Karpas-422 (cell line): ENCODE data around the gene TASP1. TPM values are rescaled to one million over a fixed set of nuclear protein-coding genes. Genes with fewer than 3 reads are reported as not detected.

Experiments
- DNase-seq: peaks from one replicate; pipeline ENCODE4 v3.0.0-alpha.2; 2015
- H2AFZ ChIP-seq: fragments of 200-600 bp; sonication (generic); 2 replicates; pipeline ENCODE4 v1.6.1; 2014; ENCODE audit warnings: antibody characterized with exemption, low read length, mixed read lengths
- H3K27ac ChIP-seq: fragments of 200-600 bp; sonication (generic); 2 replicates; pipeline ENCODE4 v1.5.1; 2014; ENCODE audit warnings: mild to moderate bottlenecking, low read length, moderate library complexity
- H3K27me3 ChIP-seq: fragments of 200-600 bp; sonication (generic); 2 replicates; pipeline ENCODE4 v1.6.1; 2014; ENCODE audit warnings: low read length, mixed read lengths
- H3K36me3 ChIP-seq: fragments of 200-600 bp; sonication (generic); 2 replicates; pipeline ENCODE4 v1.6.1; 2014; ENCODE audit warnings: low read length, mixed read lengths; ENCODE audit not compliant: insufficient read depth
- H3K4me1 ChIP-seq: fragments of 200-600 bp; sonication (generic); 2 replicates; pipeline ENCODE4 v1.6.1; 2014; ENCODE audit warnings: mild to moderate bottlenecking, low read length, mixed read lengths
- H3K4me2 ChIP-seq: fragments of 200-600 bp; sonication (generic); 2 replicates; pipeline ENCODE4 v1.6.1; 2014; ENCODE audit warnings: low read length, low read depth, mild to moderate bottlenecking; ENCODE audit not compliant: poor library complexity, severe bottlenecking
- H3K4me3 ChIP-seq: fragments of 200-600 bp; sonication (generic); 2 replicates; pipeline ENCODE4 v1.5.1; 2014; ENCODE audit warnings: mild to moderate bottlenecking, antibody characterized with exemption, low read length, mixed read lengths
- H3K79me2 ChIP-seq: fragments of 200-600 bp; sonication (generic); 2 replicates; pipeline ENCODE4 v1.6.1; 2014; ENCODE audit warnings: mild to moderate bottlenecking, low read length, mixed read lengths
- H3K9ac ChIP-seq: fragments of 200-600 bp; sonication (generic); 2 replicates; pipeline ENCODE4 v1.6.0; 2014; ENCODE audit warnings: low read length
- H3K9me2 ChIP-seq: fragments of 200-600 bp; sonication (generic), shearing (Covaris generic); replicated peaks from 2 replicates; pipeline ENCODE4 v1.6.0; 2014; ENCODE audit warnings: mild to moderate bottlenecking, low read length, moderate library complexity; ENCODE audit not compliant: insufficient read depth
- H3K9me3 ChIP-seq: fragments of 300-700, 200-600 bp; sonication (generic); 2 replicates; pipeline ENCODE4 v1.6.1; 2014; ENCODE audit warnings: low read length, mixed read lengths
- H4K20me1 ChIP-seq: fragments of 200-600 bp; sonication (generic); 2 replicates; pipeline ENCODE4 v1.6.1; 2014; ENCODE audit warnings: mild to moderate bottlenecking, antibody characterized with exemption, low read length, low read depth; ENCODE audit not compliant: insufficient read depth
- total RNA-seq: library from RNA; depleted of rRNA; stranded (reverse); fragments of >200 nt; shearing (Covaris generic); gene quantifications from 2 replicates; pipeline ENCODE4 v1.2.3, GENCODE V29; 2014; ENCODE audit warnings: low replicate concordance

Gene TASP1
- total RNA-seq, 1 experiment from 2014 or later = 13.6 TPM

DNA sequence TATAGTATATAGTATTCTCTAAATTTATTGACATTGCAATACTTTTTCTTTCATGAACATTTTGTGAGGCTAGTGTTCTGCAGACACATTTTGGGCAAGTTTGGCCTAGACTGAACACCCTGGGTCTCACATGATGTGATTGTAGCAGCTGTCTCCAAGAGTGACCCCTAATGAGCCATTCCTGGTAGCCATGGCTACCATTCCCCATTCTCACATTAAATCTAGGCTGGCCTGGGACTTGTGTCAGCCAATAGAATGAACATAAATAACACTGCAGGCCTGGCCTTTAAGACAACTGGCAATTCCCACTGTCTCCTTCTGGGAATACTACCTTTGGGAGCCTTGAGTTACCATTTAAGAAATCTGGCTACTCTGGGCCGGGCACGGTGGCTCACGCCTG, 38.0 kb upstream of the TASP1 start:
- Histone ChIP-seq H3K9ac (no peak overlapping the region), H3K4me3 (no peak overlapping the region), H3K27me3 (no peaks in the 10 kb centered on the region), H3K36me3 (no peaks in the 10 kb centered on the region), H3K79me2 (no peaks in the 10 kb centered on the region), H3K4me1 (no peaks in the 10 kb centered on the region), H2AFZ (no peak overlapping the region), H3K4me2 (no peak overlapping the region), H3K27ac (no peak overlapping the region), H3K9me3 (no peaks in the 10 kb centered on the region), H4K20me1 (no peaks in the 10 kb centered on the region), H3K9me2 (no peaks in the 10 kb centered on the region)
- no peak for DNase-seq

- H3K27me3 ChIP-seq = no peaks in the 10 kb centered on the region
- no peaks in the 10 kb centered on the region for H3K4me1 ChIP-seq
- no peak overlapping the region for H3K4me2 ChIP-seq
- H4K20me1 ChIP-seq = no peaks in the 10 kb centered on the region
- no peak overlapping the region for H3K27ac ChIP-seq
- DNase-seq = no peak
- no peak overlapping the region for H3K4me3 ChIP-seq
- H3K79me2 ChIP-seq = no peaks in the 10 kb centered on the region
- no peak overlapping the region for H2AFZ ChIP-seq
- H3K9me3 ChIP-seq = no peaks in the 10 kb centered on the region
- no peaks in the 10 kb centered on the region for H3K9me2 ChIP-seq
- no peak overlapping the region for H3K9ac ChIP-seq
- no peaks in the 10 kb centered on the region for H3K36me3 ChIP-seq
These were observed 34.0 kb upstream of the TASP1 start for GRCh38 chr20:13672690-13673089.

- H2AFZ ChIP-seq = no peak overlapping the region
- H3K4me3 ChIP-seq = no peak overlapping the region
- H3K79me2 ChIP-seq = no peaks in the 10 kb centered on the region
- no peaks in the 10 kb centered on the region for H3K36me3 ChIP-seq
- no peaks in the 10 kb centered on the region for H3K9me3 ChIP-seq
- H4K20me1 ChIP-seq = no peaks in the 10 kb centered on the region
- no peaks in the 10 kb centered on the region for H3K27me3 ChIP-seq
- no peak overlapping the region for H3K4me2 ChIP-seq
- no peaks in the 10 kb centered on the region for H3K9me2 ChIP-seq
- DNase-seq = no peak
- no peak overlapping the region for H3K27ac ChIP-seq
- H3K9ac ChIP-seq = no peak overlapping the region
- no peaks in the 10 kb centered on the region for H3K4me1 ChIP-seq
These were observed 33.2 kb upstream of the TASP1 start for GRCh38 chr20:13671916-13672378.

DNA sequence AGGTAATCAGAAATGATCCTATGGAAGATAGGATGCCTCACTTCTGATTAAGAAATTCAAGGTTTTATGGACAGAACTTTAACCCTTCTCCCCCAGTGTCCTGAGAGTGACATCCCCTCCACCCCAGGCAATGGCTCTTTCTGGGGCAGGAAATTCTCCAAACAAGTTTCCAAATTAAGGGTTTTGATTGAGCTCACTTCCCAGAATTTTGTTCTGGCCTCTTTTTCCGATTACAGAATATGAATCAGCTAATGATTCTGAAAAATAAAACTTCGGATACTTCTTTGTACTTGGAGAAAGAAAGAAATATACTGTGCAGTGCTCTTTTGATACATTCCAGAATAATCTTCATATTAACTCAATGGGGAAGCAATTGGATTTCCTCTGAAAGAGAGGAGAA, 32.8 kb upstream of the TASP1 start:
- DNase-seq = no peak
- Histone ChIP-seq H3K79me2 (no peaks in the 10 kb centered on the region), H3K27me3 (no peaks in the 10 kb centered on the region), H3K27ac (no peak overlapping the region), H2AFZ (no peak overlapping the region), H4K20me1 (no peaks in the 10 kb centered on the region), H3K9me2 (no peaks in the 10 kb centered on the region), H3K4me3 (no peak overlapping the region), H3K9me3 (no peaks in the 10 kb centered on the region), H3K9ac (no peak overlapping the region), H3K4me2 (no peak overlapping the region), H3K4me1 (no peaks in the 10 kb centered on the region), H3K36me3 (no peaks in the 10 kb centered on the region)

- DNase-seq = no peak
- no peaks in the 10 kb centered on the region for H4K20me1 ChIP-seq
- no peaks in the 10 kb centered on the region for H3K36me3 ChIP-seq
- no peaks in the 10 kb centered on the region for H3K4me1 ChIP-seq
- H3K27ac ChIP-seq = no peak overlapping the region
- H3K9me2 ChIP-seq = no peaks in the 10 kb centered on the region
- no peaks in the 10 kb centered on the region for H3K79me2 ChIP-seq
- H3K9ac ChIP-seq = no peak overlapping the region
- no peak overlapping the region for H3K4me3 ChIP-seq
- no peak overlapping the region for H2AFZ ChIP-seq
- H3K9me3 ChIP-seq = no peaks in the 10 kb centered on the region
- H3K4me2 ChIP-seq = no peak overlapping the region
- no peaks in the 10 kb centered on the region for H3K27me3 ChIP-seq
These were observed 31.4 kb upstream of the TASP1 start for GRCh38 chr20:13670160-13670559.

DNA sequence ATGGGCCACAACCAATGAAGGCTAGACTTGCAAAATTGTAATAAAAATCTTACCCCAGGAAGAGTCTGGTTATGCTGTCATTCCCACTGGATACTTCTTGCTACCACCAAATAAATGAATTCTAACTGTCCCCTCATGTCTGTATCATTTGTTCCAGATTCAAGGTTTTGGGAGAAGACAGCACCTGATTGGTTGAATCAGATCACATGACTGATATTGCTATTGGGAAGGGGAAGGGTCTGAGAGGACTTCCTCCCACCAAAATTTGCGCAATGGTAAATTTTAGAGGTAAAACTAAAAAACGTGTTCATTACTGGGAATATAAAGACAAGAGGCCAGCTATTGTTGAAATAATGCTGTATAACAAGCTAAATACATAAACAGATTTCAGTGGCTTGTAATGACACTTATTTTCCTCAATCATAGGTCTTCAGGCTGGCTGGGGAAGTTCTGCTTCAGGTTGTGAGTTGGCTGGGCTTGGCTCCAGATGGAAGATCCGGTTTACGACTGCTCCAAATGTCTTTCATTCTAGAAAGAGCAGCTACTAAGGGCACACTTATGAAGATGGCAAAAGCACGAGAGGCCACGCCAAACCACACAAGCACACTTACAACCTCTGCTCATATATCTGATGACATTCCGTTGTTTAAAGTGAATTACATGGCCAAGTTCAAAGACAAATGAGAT, 27.1 kb upstream of the TASP1 start:
- no peaks in the 10 kb centered on the region for H3K9me3 ChIP-seq
- H3K4me2 ChIP-seq = no peak overlapping the region
- no peak overlapping the region for H3K9ac ChIP-seq
- H3K36me3 ChIP-seq = no peaks in the 10 kb centered on the region
- DNase-seq = no peak
- no peaks in the 10 kb centered on the region for H3K4me1 ChIP-seq
- H2AFZ ChIP-seq = no peak overlapping the region
- no peaks in the 10 kb centered on the region for H3K79me2 ChIP-seq
- no peak overlapping the region for H3K27ac ChIP-seq
- no peaks in the 10 kb centered on the region for H4K20me1 ChIP-seq
- no peaks in the 10 kb centered on the region for H3K9me2 ChIP-seq
- H3K27me3 ChIP-seq = no peaks in the 10 kb centered on the region
- H3K4me3 ChIP-seq = no peak overlapping the region

GRCh38 chr20:13661070-13661685, 22.4 kb upstream of the TASP1 start:
- Histone ChIP-seq H3K27me3 (no peaks in the 10 kb centered on the region), H3K36me3 (no peaks in the 10 kb centered on the region), H4K20me1 (no peaks in the 10 kb centered on the region), H3K4me1 (peaks cover 8% of the 10 kb centered on the region), H3K79me2 (no peaks in the 10 kb centered on the region), H3K9me3 (no peaks in the 10 kb centered on the region), H3K4me3 (no peak overlapping the region), H3K9me2 (no peaks in the 10 kb centered on the region), H3K9ac (no peak overlapping the region), H2AFZ (no peak overlapping the region), H3K27ac (no peak overlapping the region), H3K4me2 (no peak overlapping the region)
- DNase-seq = no peak

GRCh38 chr20:13659288-13659687, 20.6 kb upstream of the TASP1 start:
- Histone ChIP-seq H3K4me3 (no peak overlapping the region), H4K20me1 (no peaks in the 10 kb centered on the region)

More at GRCh38 chr20:13659288-13659687, 20.6 kb upstream of the TASP1 start:
- no peaks in the 10 kb centered on the region for H3K9me3 ChIP-seq
- peaks cover 8% of the 10 kb centered on the region for H3K4me1 ChIP-seq
- no peak overlapping the region for H3K9ac ChIP-seq
- H3K9me2 ChIP-seq = no peaks in the 10 kb centered on the region
- peak; percentile 57 for DNase-seq
- H3K27ac ChIP-seq = no peak overlapping the region
- no peaks in the 10 kb centered on the region for H3K36me3 ChIP-seq
- no peaks in the 10 kb centered on the region for H3K79me2 ChIP-seq
- H3K4me2 ChIP-seq = no peak overlapping the region
- H2AFZ ChIP-seq = no peak overlapping the region
- no peaks in the 10 kb centered on the region for H3K27me3 ChIP-seq
